Thyroid gland (tissue), 4 donors: Measurements from ENCODE around the gene CNTNAP5.

ENCODE experiments used
- POLR2A ChIP-seq, 2 donors: fragments of 450-650 bp; IDR thresholded peaks; one replicate each; pipeline ENCODE4 v1.6.1; 2017; ENCODE audit warnings: antibody characterized with exemption in 2 of 2, mild to moderate bottlenecking in 2 of 2, moderate library complexity in 1 of 2
- TF ChIP-seq, protein P1 (sequence below), 6 experiments: fragments of 200-600 bp in 3 of 6; fragments of 450-650 bp in 3 of 6; sonication (generic) in 3 of 6; IDR thresholded peaks; one replicate each; pipeline ENCODE4 v1.5.1; 2016 to 2019; ENCODE audit warnings: antibody characterized with exemption in 6 of 6, mild to moderate bottlenecking in 2 of 6, inconsistent platforms in 1 of 6, moderate library complexity in 1 of 6

DNA sequence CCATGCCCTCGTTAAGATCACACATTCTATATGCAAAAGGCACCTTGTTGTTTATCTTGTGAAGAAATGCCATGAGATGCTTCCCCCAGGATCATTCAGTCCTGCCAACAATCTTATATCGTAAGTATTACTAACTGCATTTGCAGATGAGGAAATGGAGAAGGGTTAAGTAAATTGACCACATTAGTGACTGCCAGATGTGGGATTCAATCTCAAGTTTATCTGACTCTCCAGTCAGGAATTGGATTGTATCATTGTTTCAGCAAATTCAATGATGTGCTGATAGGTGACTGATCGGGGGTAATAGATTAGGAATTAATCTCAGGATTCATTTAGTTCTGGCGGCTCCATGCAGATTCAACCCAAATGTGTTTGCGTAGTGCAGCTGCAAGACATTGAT, 106.2 kb downstream of the CNTNAP5 start:
- TF ChIP-seq, protein P1, sequence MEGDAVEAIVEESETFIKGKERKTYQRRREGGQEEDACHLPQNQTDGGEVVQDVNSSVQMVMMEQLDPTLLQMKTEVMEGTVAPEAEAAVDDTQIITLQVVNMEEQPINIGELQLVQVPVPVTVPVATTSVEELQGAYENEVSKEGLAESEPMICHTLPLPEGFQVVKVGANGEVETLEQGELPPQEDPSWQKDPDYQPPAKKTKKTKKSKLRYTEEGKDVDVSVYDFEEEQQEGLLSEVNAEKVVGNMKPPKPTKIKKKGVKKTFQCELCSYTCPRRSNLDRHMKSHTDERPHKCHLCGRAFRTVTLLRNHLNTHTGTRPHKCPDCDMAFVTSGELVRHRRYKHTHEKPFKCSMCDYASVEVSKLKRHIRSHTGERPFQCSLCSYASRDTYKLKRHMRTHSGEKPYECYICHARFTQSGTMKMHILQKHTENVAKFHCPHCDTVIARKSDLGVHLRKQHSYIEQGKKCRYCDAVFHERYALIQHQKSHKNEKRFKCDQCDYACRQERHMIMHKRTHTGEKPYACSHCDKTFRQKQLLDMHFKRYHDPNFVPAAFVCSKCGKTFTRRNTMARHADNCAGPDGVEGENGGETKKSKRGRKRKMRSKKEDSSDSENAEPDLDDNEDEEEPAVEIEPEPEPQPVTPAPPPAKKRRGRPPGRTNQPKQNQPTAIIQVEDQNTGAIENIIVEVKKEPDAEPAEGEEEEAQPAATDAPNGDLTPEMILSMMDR (IDR thresholded peaks at IDR 0.05), result no peak
- no peak for TF ChIP-seq POLR2A (IDR thresholded peaks at IDR 0.05)
